Mesothelial cell of epicardium (in vitro differentiated cells): ENCODE measurements around the gene ABLIM3. TPM values are rescaled to one million over a fixed set of nuclear protein-coding genes. Genes with fewer than 3 reads are reported as not detected.

ENCODE experiments used
- DNase-seq, 2 experiments: peaks; one replicate each; pipeline ENCODE4 v3.0.0; 2021; ENCODE audit warnings: low spot score in 2 of 2; ENCODE audit not compliant: unreplicated experiment in 2 of 2
- H3K27ac Mint-ChIP-seq: 2 replicates; pipeline ENCODE4 v1.8.0; 2021; ENCODE audit warnings: mixed read lengths
- H3K27me3 Mint-ChIP-seq: 2 replicates; pipeline ENCODE4 v1.8.0; 2021; ENCODE audit warnings: low read depth, mixed read lengths
- H3K36me3 Mint-ChIP-seq: 2 replicates; pipeline ENCODE4 v1.8.0; 2021; ENCODE audit warnings: mixed read lengths
- H3K4me1 Mint-ChIP-seq: 2 replicates; pipeline ENCODE4 v1.8.0; 2021; ENCODE audit warnings: mixed read lengths
- H3K4me3 Mint-ChIP-seq: 2 replicates; pipeline ENCODE4 v1.8.0; 2021; ENCODE audit warnings: mild to moderate bottlenecking, moderate library complexity, mixed read lengths
- H3K9me3 Mint-ChIP-seq: 2 replicates; pipeline ENCODE4 v1.8.0; 2021; ENCODE audit warnings: mixed read lengths
- total RNA-seq: library from RNA; stranded (reverse); gene quantifications from 3 replicates; pipeline ENCODE4 v1.2.1, GENCODE V29; 2021
- TF ChIP-seq, protein P1 (sequence below): fragments of 200-600 bp; sonication (generic); IDR thresholded peaks from one replicate; pipeline ENCODE4 v1.5.0; 2021; ENCODE audit warnings: antibody characterized with exemption; ENCODE audit not compliant: unreplicated experiment

Gene ABLIM3
- 0.24 to 0.27 TPM (median 0.25 TPM) in 3 replicates for total RNA-seq

DNA sequence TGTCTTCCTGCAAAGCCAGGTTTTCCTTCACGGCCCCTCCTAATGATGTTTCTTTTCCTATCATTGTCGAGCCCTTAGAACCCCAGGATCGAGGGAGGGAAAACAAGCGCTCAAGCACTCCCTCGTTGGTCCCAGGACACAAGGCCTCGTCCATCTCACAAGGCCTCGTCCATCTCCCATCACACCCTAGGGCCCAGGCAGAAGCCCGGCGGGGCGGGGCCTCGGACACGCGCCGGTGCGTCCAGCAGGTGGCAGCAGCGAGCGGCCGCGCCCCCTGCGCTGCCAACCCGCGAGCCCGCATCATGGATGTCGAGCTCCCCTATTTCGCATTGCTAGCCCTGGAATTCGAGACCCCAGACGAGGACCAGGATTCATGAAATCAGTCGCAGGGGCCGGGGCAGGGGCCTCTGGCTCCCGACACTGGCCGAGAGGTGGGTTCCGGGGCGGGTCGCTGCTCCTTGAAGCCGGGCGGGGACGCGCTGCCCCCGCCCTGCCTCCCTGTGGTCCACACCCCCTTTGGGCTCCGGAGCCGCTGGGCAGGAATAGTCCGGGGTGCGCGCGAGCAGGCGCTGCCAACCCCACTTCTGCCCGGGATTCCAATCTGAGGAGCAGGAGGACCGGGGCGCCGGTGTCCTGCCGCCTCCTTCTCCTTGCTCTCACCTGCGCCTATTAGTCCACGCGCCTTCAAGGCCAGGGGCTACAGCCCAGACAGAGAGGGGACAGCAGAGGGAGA is at the start of gene ABLIM3:
Gene ABLIM3, plus strand, starts transcription at position 270 of the 733 bp plus-strand sequence. CDS start 603 bp downstream, outside the sequence.
- Mint-ChIP-seq H3K9me3 (no peaks in the 10 kb centered on the region), H3K4me3 (peak within 1 kb of the TSS; percentile 60), H3K4me1 (peaks cover 10% of the 10 kb centered on the region), H3K27ac (no peak within 1 kb of the TSS), H3K27me3 (peaks cover 46% of the 10 kb centered on the region), H3K36me3 (no peaks in the 10 kb centered on the region)
- DNase-seq = peak; percentile 45 to 84
- TF ChIP-seq, protein P1, sequence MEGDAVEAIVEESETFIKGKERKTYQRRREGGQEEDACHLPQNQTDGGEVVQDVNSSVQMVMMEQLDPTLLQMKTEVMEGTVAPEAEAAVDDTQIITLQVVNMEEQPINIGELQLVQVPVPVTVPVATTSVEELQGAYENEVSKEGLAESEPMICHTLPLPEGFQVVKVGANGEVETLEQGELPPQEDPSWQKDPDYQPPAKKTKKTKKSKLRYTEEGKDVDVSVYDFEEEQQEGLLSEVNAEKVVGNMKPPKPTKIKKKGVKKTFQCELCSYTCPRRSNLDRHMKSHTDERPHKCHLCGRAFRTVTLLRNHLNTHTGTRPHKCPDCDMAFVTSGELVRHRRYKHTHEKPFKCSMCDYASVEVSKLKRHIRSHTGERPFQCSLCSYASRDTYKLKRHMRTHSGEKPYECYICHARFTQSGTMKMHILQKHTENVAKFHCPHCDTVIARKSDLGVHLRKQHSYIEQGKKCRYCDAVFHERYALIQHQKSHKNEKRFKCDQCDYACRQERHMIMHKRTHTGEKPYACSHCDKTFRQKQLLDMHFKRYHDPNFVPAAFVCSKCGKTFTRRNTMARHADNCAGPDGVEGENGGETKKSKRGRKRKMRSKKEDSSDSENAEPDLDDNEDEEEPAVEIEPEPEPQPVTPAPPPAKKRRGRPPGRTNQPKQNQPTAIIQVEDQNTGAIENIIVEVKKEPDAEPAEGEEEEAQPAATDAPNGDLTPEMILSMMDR = peak; percentile 92

DNA sequence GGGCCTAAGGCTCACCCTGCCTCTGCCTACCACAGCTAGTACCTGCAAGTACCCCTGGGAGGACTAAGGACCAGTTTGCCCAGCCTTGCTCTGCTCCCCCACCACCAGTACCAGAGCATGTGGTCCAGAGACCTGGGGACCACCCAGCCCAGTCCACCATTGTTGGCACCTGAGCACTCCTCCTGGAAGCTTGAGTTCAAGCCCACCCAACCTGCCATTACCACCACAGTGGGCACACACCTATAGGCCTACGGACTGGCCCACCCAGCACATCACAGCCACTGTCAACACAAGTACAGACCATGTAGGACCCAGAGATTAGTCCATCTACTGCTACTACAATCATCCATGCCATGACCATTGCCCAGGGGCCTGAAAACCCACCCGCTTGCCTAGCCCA is 47.7 kb upstream of the ABLIM3 start:
- TF ChIP-seq, protein P1 = no peak
- H3K36me3 Mint-ChIP-seq = peaks cover 4% of the 10 kb centered on the region

DNA sequence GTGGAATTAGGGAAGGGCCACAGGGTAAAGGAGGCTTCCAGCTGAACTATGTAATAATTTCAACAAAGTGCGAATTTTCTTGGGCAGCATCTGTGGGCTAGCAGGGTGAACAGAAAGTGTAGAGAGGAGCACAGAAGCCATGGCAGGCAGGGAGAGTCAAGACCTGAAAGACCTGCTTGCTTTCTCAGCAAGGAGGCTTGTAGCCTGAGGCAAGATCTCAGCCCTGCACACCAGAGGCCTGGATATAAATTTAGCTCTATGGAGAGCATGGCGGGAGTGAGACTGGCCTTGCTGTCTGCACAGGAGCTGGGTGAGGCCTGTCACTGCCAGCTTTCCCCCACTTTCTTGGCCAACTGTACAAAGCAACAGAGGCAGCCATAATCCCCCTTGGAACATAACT is 46.3 kb upstream of the ABLIM3 start:
- Mint-ChIP-seq H3K27ac (peak overlapping the region; percentile 49), H3K4me3 (no peak overlapping the region), H3K36me3 (peaks cover 7% of the 10 kb centered on the region), H3K9me3 (peaks cover 55% of the 10 kb centered on the region), H3K27me3 (no peaks in the 10 kb centered on the region), H3K4me1 (peaks cover 23% of the 10 kb centered on the region)
- DNase-seq = no peak
- TF ChIP-seq, protein P1 = no peak

More for the DNA sequence above, 47.7 kb upstream of the ABLIM3 start:
- H3K4me1 Mint-ChIP-seq = peaks cover 23% of the 10 kb centered on the region
- H3K4me3 Mint-ChIP-seq = no peak overlapping the region
- H3K27ac Mint-ChIP-seq = no peak overlapping the region
- no peaks in the 10 kb centered on the region for H3K27me3 Mint-ChIP-seq
- peaks cover 42% of the 10 kb centered on the region for H3K9me3 Mint-ChIP-seq
- DNase-seq = no peak

DNA sequence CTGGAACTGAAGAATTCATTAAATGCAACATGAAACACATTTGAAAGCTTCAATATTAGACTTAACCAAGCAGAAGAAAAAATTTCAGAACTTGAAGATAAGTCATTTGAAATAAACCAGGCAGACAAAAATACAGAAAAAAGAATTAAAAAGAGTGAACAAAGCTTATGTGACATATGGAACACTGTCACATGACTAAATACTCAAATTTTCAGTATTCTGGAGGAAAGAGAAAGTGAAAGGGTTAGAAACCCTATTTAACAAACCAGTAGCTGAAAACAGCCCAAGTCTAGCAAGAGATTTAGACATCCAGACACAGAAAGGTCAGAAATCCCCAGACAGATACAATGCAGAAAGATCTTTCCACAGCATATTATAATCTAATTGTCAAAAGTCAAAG is 41.4 kb upstream of the ABLIM3 start:
- DNase-seq = no peak
- Mint-ChIP-seq H3K4me3 (no peak overlapping the region), H3K4me1 (peaks cover 4% of the 10 kb centered on the region), H3K9me3 (peaks cover 63% of the 10 kb centered on the region), H3K36me3 (peaks cover 5% of the 10 kb centered on the region), H3K27me3 (peaks cover 11% of the 10 kb centered on the region), H3K27ac (no peak overlapping the region)
- TF ChIP-seq, protein P1 = no peak

DNA sequence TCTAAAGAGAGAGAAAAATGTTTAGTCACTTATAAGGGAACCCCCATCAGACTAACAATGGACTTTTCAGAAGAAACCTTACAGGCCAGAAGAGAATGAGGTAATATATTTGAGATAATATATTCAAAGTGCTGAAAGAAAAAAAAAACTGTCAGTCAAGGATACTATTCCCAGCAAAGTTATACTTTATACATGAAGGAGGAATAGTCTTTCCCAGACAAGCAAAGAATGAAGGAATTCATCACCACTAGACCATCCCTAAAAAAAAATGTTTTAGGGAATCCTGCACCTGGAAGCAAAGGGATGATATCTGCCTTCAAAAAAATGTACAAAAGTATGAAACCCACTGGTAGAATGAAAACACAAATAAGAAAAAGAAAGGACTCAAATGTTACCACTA is 41.0 kb upstream of the ABLIM3 start:
- Mint-ChIP-seq H3K27me3 (peaks cover 11% of the 10 kb centered on the region), H3K36me3 (peaks cover 5% of the 10 kb centered on the region), H3K27ac (no peak overlapping the region), H3K9me3 (peaks cover 63% of the 10 kb centered on the region), H3K4me1 (peaks cover 1% of the 10 kb centered on the region), H3K4me3 (no peak overlapping the region)
- DNase-seq = no peak
- TF ChIP-seq, protein P1 = no peak
